AG09319 (cell line): Measurements from ENCODE around the gene LPA.
"Not testable (repeated sequence)": the region's sequence is repeated elsewhere in the genome, so short reads cannot be mapped to it uniquely, and the experiment has no call there.

Experiments
- DNase-seq: peaks from one replicate; pipeline ENCODE4 v3.0.0-alpha.2; 2010; ENCODE audit warnings: low read depth; ENCODE audit errors: extremely low read depth
- CTCF ChIP-seq: IDR thresholded peaks from 2 replicates; pipeline ENCODE4 v1.5.1; 2011; ENCODE audit warnings: low read depth, mild to moderate bottlenecking, inconsistent platforms, low read length, moderate library complexity

Gene LPA

GRCh38 chr6:160535270-160535669, 128.8 kb downstream of the LPA start:
- DNase-seq = no peak
- TF ChIP-seq CTCF = no peak

GRCh38 chr6:160534050-160534696, 129.9 kb downstream of the LPA start:
- peak; percentile 94 for TF ChIP-seq CTCF
- peak; percentile 14 for DNase-seq

DNA sequence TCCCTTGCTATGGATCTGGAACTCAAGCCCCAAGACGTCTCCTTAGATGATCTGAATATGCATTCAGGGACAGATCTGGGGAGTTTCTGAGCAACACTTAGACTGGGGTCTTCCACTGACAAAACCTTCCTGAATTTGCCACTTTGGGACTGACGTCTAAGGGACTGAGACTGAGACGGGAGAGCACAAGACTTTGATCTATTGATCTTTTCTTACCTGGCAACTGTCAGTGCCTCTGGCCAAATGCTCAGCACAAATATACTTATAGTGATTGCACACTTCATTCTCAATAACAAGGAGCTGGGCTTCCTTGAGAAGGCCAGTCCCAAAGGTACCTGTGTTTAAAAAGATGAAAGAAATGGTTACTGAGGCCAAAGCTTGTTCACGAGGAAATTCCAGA, 131.8 kb downstream of the LPA start:
- DNase-seq = no peak
- TF ChIP-seq CTCF = no peak

DNA sequence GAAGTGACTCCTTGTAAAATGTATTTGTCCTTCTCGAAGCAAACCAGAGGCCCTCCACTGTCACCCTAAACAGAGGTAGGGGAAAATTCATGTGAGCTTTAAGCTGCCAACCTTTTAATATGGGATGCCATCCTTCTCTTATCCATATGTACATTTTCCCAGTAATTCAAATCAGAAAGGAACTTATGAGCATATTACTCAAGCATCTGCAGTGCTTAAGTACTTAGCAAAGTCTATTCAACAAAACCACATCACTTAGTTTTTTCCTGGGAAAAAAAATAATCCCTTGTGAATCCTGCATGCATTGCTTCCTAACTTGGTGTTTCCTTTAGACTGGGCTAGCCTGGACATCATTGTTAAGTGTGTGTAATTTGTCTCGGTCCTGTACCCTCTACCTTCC, 132.2 kb downstream of the LPA start:
- no peak for TF ChIP-seq CTCF
- no peak for DNase-seq

DNA sequence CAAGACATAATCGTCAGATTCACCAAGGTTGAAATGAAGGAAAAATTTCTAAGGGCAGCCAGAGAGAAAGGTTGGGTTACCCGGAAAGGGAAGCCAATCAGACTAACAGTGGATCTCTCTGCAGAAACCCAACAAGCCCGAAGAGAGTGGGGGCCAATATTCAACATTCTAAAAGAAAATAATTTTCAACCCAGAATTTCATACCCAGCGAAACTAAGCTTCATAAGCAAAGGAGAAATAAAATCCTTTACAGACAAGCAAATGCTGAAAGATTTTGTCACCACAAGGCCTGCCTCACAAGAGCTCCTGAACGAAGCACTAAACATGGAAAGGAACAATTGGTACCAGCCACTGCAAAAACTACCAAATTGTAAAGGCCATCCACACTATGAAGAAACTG, 134.6 kb downstream of the LPA start:
- not testable (repeated sequence) for DNase-seq

DNA sequence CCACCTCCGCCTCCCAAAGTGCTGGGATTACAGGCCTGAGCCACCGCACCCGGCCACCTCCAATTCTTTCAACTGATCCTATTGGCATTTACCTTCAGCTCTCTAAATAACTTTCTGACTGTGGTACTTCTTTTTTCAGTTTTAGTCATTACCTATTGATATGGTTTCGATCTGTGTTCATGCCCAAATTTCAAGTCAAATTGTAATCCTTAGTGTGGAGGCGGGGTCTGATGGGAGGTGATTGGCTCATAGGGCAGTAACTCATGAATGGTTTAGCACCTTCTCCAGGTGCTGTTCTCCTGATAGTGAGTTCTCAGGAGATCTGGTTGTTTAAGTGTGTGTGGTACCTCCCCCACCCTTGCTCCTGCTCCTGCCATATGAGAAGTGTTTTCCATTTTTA, 140.9 kb downstream of the LPA start:
- TF ChIP-seq CTCF = no peak
- DNase-seq = no peak

GRCh38 chr6:160520043-160520904, 143.8 kb downstream of the LPA start:
- no peak; the same call in none of the 2 replicates for TF ChIP-seq CTCF
- peak; percentile 31 for DNase-seq
